GM10266 (cell line): Measurements from ENCODE around the gene GNPAT.
"Not testable (repeated sequence)": the region's sequence is repeated elsewhere in the genome, so short reads cannot be mapped to it uniquely, and the experiment has no call there.

Source experiments
- DNase-seq: peaks from one replicate; pipeline ENCODE4 v3.0.0; 2012; ENCODE audit errors: extremely low spot score
- TF ChIP-seq, protein P1 (sequence below): IDR thresholded peaks from 2 replicates; pipeline ENCODE4 v1.5.1; 2012; ENCODE audit warnings: mild to moderate bottlenecking, low read depth; ENCODE audit not compliant: control insufficient read depth, insufficient read depth; ENCODE audit errors: missing control alignments

GNPAT gene

DNA sequence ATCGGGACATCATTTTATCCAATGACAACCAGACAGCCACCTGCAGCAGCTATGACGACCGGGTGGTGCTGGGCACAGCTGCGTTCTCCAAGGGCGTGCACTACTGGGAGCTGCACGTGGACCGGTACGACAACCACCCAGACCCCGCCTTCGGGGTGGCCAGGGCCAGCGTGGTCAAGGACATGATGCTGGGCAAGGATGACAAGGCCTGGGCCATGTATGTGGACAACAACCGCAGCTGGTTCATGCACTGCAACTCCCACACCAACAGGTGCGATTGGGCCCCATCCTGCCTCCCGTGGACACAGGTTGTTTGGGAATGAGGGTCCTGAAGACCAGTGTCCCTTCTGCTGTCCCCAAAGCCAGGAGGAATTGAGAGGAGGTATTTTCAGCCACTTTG is 32.0 kb upstream of the GNPAT start:
- TF ChIP-seq, protein P1, sequence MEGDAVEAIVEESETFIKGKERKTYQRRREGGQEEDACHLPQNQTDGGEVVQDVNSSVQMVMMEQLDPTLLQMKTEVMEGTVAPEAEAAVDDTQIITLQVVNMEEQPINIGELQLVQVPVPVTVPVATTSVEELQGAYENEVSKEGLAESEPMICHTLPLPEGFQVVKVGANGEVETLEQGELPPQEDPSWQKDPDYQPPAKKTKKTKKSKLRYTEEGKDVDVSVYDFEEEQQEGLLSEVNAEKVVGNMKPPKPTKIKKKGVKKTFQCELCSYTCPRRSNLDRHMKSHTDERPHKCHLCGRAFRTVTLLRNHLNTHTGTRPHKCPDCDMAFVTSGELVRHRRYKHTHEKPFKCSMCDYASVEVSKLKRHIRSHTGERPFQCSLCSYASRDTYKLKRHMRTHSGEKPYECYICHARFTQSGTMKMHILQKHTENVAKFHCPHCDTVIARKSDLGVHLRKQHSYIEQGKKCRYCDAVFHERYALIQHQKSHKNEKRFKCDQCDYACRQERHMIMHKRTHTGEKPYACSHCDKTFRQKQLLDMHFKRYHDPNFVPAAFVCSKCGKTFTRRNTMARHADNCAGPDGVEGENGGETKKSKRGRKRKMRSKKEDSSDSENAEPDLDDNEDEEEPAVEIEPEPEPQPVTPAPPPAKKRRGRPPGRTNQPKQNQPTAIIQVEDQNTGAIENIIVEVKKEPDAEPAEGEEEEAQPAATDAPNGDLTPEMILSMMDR = no peak
- DNase-seq = no peak

DNA sequence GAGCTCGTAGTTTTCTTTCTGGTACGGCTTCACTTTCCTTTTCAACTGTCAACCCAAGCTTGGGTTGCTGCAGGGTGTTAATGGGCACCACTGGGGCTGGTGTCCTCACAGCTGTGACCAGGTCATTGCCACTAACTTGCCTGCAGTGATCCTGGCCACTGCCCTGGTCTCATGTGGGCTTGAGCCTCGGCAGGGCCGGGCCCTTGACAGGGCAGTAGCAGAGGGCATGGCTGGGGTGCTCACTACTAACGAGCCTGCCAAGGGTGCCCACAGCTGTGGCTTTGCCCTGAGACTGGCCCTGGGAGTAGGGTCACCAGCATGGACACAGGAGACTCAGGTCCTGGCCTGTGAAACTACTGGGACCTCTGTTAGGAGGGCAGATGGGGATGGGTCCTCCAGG is 31.5 kb upstream of the GNPAT start:
- TF ChIP-seq, protein P1 = no peak
- DNase-seq = no peak

DNA sequence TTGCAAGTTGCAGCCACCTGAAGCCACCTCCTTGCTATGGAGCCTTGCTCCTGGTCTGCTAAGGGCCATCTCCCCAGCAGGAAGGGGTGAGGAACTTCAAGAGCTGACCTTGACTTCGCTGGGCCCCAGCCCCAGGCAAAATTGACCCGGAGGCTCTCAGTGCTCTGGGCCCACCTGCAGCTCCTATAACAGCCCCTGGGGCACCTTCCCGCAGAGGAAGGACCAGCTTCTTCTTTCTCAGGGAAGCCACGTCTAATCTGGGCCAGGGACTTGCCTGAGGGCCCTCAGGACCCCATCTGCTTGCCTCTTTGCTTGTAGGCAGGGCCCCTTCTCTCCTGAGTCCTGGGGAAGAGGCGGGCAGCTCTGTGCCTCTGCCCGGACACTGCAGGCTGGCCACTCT is 30.9 kb upstream of the GNPAT start:
- no peak for DNase-seq
- TF ChIP-seq, protein P1 = no peak

DNA sequence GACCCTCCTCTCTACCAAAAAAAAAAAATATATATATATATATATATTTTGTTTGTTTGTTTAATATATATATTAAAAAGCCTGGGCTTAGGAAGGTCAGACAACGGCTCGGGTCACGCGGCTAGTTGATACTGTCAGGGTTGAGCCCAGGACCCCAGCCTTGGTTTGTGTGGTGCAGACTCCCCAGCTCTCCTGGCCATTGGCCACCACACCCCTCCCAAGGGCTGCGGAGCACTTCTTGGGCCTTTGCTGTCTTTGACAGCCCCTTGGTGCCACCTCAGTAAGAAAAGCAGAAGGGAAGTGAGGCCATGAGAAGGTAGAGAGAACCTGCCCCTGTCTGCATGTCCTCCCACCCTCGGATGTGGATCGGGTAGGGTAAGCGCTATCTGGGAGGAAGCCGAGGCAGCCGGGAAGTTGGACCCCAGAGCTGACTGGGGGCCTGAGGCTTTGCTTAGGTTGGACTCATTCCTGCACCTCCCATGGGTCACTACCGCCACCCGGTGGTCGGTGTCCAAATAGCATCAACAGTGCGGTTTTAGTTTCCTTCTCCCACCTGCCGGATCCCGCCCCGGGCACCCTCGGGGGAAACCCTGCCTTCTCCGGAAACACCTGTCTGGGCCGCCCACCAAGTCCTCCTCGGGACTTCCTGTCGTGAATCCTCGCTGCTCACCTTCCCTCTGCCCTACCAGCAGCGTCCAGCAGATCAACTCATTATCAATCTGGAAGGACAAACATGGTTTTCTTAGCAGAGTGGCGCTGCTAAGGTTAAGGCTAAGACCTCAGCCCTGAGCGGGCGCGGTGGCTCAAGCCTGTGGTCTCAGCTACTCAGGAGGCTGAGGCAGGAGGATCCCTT is 29.8 kb upstream of the GNPAT start:
- TF ChIP-seq, protein P1 = peak; percentile 88
- DNase-seq = peak; percentile 83

DNA sequence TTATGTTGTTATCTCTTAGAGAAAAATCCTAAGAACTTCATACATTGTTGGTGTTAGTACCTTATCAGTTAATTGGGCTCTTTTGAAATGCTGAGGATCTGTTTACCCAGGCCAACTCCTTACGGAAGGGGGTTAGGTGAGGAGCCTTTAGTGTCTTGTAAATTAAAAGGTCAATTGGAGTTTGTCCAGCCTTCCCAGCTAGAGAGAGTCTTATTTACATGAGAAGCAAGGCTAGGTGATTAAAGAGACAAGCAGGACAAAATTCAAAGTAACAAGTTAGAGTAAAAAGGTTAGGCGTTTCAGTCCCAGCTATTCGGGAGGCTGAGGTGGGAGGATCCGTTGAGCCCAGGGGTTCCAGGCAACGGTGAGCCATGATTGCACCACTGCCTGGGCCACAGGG is 28.7 kb upstream of the GNPAT start:
- DNase-seq = not testable (repeated sequence)

DNA sequence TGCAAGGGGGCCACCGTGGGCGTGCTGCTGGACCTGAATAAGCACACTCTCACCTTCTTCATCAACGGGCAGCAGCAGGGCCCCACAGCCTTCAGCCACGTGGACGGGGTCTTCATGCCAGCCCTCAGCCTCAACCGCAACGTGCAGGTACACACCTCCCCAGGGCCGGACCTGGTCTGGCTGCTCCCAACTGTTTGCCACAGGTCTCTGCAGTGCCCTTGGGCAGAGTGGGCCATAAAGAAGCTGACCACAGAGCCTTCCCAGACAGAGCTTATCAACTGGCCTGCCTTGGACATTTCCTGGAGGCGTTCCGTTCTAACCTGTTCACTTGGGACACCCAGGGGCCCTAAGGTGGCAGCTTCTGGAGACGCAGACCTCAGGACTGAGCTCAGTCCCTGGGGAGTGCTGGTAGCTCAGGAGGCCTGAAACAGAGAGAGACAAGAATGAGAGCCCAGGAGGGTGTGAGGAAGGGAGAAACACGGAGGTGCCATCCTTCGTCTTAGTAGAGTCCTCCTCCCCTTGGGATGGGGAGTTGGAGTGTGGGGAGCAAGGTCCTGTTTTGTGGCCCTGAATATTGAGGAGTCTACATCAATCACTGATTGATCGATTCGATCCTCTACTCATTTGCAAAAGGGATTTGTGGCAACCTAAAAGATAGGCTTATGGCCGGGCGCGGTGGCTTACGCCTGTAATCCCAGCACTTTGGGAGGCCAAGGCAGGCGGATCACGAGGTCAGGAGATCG is 27.0 kb upstream of the GNPAT start:
- TF ChIP-seq, protein P1 = no peak
- DNase-seq = no peak

DNA sequence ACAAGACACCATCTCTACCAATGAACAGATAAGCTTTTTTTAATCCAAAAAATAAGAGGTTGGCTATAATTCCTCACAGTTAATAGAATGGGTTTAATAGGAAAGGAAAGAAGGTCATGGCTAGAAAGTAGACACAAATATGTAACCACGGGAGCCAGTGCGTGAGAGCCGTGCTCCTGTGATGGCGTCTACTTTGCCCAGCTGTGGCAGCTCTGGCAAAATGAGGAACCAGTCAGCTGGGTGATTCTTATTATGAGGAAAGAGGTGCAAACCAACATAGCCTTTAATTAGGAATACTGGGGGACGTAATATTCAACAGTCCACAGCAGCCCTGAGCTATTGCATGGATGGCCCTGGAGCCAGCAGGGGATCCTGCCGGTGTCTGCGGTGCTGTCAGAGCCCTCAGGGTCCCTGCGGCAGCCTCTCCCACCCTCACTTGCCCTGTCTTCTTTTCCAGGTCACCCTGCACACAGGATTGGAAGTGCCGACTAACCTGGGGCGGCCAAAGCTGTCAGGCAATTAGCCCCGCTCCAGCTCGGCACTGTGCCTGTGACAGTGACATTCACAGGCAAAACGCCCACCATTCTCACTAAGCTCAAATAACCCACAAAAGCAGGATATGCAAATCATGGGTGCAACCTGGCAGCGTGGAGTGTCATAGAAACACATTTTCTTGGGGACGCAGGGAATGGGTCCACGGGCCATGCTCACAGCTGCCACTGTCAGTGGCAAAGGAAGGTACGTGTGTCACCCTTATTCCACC is 25.9 kb upstream of the GNPAT start:
- TF ChIP-seq, protein P1 = no peak
- DNase-seq = no peak
